Uterus (tissue), 4 donors: ENCODE results near the gene PRORP. TPM values are rescaled to one million over a fixed set of nuclear protein-coding genes. Genes with fewer than 3 reads are reported as not detected.
A peak's percentile ranks its signal among the peaks of the same experiment; 100 is the strongest.

Experiments
- DNase-seq, 2 donors: peaks; one replicate each; pipeline ENCODE4 v3.0.0-alpha.2; 2019 to 2020
- H3K27ac ChIP-seq, 2 donors: fragments of 200-600 bp; sonication (generic); 1 replicate in 1 of 2; 2 replicates in 1 of 2; pipeline ENCODE4 v1.5.1; 2016 to 2018
- H3K27me3 ChIP-seq, 2 donors: fragments of 200-600 bp; sonication (generic); one replicate each; pipeline ENCODE4 v1.5.1; 2018 to 2019; ENCODE audit warnings: control low read depth in 1 of 2
- H3K36me3 ChIP-seq, 2 donors: fragments of 200-600 bp; sonication (generic); one replicate each; pipeline ENCODE4 v1.5.1; 2019; ENCODE audit warnings: control low read depth in 1 of 2
- H3K4me1 ChIP-seq, 2 donors: fragments of 200-600 bp; sonication (generic); one replicate each; pipeline ENCODE4 v1.5.1; 2018 to 2019; ENCODE audit warnings: control low read depth in 1 of 2
- H3K4me3 ChIP-seq, 2 donors: fragments of 200-600 bp; sonication (generic); 1 replicate in 1 of 2; 2 replicates in 1 of 2; pipeline ENCODE4 v1.5.1; 2018 to 2019; ENCODE audit warnings: mild to moderate bottlenecking in 1 of 2
- H3K9me3 ChIP-seq, 2 donors: fragments of 200-600 bp; sonication (generic); one replicate each; pipeline ENCODE4 v1.5.1; 2019; ENCODE audit warnings: control low read depth in 1 of 2
- POLR2A ChIP-seq, 2 donors: fragments of 450-650 bp; IDR thresholded peaks; one replicate each; pipeline ENCODE4 v1.6.1; 2016; ENCODE audit warnings: antibody characterized with exemption in 2 of 2, mild to moderate bottlenecking in 1 of 2, moderate library complexity in 1 of 2
- intact Hi-C: fragments of 100-400 bp; cut with DNase I; formaldehyde crosslinking; loops from one replicate; pipeline ENCODE4 v1.15.1; 2023; ENCODE audit warnings: low total_unique reads
- total RNA-seq, 4 donors: library from RNA; depleted of rRNA in 3 of 4; stranded (reverse); fragments of >200 nt in 3 of 4; gene quantifications; one replicate each; pipeline versions ENCODE4 v1.1.0 to v1.2.4, GENCODE V29; 2014 to 2023
- TF ChIP-seq, protein P1 (sequence below), 4 experiments: fragments of 200-600 bp in 2 of 4; fragments of 450-650 bp in 2 of 4; sonication (generic) in 2 of 4; IDR thresholded peaks; one replicate each; pipeline ENCODE4 v1.5.1; 2016 to 2019; ENCODE audit warnings: antibody characterized with exemption in 4 of 4, mild to moderate bottlenecking in 2 of 4, moderate library complexity in 1 of 4
- donor health status: DM: yes; HTN: yes; CAD: no.

The PRORP gene
- total RNA-seq = 10 to 100 TPM in 3 of 4 donors, 1 to 10 TPM in 1; 5.0 to 57.1 (median 23.4) TPM

DNA sequence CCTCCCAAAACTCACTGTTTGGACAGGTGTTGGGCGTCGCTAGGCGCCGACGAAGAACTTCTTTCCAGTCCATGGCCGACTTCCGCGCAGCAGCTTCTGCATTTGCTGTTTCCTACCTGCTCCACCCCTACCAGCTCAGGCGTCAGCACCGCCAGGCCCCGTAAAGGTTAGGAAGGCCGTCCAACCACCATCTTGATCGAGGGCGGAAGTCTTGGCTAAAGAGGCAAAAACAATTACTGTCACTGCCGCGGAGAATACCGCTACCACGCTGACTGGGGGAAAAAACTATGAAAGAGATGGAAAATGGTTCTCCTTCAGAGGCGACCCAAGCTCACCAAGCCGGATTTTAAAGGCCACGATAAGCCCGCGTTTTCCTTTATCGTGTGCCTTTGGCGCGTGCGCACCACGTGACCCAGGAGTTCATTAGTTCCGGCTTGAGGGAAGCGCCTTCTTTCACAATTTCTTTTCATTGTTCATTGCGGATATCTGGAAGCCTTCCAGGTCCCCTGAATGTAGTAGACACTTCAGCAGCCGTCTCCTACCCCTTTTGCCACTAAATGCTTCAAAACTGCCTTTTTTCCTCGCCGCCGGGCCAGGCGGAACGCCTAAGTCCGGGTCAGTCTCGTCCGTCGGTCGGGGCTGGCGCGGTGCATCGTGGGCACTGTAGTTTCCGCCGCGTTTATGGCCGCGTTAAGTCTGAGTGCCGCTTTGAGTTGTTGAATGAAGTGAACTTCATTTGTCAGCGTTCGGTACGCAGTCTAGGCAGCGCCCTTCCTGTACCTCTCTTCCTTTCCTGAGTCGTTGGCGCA lies at the start of gene PRORP, which contains the start of gene PPP2R3C:
PRORP (plus strand) TSS at position 666 of the 809 bp plus-strand sequence. CDS start 694 bp downstream, outside the sequence.
PPP2R3C (minus strand) TSS at position 104 of the 809 bp plus-strand sequence; CDS start at position 73, 31 bp downstream.
- Histone ChIP-seq H3K4me3 (peak within 1 kb of the TSS; percentile 57 to 75), H3K4me1 (peaks cover 0 to 9% of the 10 kb centered on the region in 2 donors), H3K36me3 (no peaks in the 10 kb centered on the region), H3K27ac (peak within 1 kb of the TSS; percentile 94 to 96), H3K9me3 (no peaks in the 10 kb centered on the region), H3K27me3 (no peaks in the 10 kb centered on the region)
- intact Hi-C loops = no loop called here
- peak; percentile 84 to 90 for DNase-seq
- TF ChIP-seq POLR2A (IDR thresholded peaks at IDR 0.05) = peak; percentile 20 to 56
- TF ChIP-seq, protein P1, sequence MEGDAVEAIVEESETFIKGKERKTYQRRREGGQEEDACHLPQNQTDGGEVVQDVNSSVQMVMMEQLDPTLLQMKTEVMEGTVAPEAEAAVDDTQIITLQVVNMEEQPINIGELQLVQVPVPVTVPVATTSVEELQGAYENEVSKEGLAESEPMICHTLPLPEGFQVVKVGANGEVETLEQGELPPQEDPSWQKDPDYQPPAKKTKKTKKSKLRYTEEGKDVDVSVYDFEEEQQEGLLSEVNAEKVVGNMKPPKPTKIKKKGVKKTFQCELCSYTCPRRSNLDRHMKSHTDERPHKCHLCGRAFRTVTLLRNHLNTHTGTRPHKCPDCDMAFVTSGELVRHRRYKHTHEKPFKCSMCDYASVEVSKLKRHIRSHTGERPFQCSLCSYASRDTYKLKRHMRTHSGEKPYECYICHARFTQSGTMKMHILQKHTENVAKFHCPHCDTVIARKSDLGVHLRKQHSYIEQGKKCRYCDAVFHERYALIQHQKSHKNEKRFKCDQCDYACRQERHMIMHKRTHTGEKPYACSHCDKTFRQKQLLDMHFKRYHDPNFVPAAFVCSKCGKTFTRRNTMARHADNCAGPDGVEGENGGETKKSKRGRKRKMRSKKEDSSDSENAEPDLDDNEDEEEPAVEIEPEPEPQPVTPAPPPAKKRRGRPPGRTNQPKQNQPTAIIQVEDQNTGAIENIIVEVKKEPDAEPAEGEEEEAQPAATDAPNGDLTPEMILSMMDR (IDR thresholded peaks at IDR 0.05) = peak in 1 of 4 experiments; percentile 4

DNA sequence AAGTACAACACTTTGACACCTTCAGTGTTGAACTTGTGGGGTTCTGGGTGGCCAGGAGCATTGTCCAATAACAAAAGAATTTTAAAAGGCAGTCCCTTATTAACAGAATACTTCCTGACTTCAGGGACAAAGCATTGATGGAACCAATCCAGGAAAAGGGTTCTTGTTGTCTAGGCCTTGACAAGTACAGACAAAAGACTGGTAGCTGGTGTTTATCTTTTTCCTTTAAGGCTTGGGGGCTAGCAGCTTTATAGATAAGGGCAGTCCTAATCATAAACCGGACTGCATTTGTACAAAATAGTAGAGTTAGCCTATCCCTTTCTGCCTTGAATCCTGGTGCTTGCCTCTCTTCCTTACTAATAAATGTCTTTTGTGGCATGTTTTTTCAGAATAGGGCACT lies 48.9 kb upstream of the PRORP start:
- Histone ChIP-seq H3K4me1 (no peaks in the 10 kb centered on the region), H3K4me3 (no peak overlapping the region), H3K36me3 (no peaks in the 10 kb centered on the region), H3K27ac (no peak overlapping the region), H3K9me3 (no peaks in the 10 kb centered on the region), H3K27me3 (no peaks in the 10 kb centered on the region)
- intact Hi-C loops = no loop called here
- TF ChIP-seq, protein P1 (IDR thresholded peaks at IDR 0.05) = no peak
- no peak for TF ChIP-seq POLR2A (IDR thresholded peaks at IDR 0.05)
- no peak for DNase-seq

DNA sequence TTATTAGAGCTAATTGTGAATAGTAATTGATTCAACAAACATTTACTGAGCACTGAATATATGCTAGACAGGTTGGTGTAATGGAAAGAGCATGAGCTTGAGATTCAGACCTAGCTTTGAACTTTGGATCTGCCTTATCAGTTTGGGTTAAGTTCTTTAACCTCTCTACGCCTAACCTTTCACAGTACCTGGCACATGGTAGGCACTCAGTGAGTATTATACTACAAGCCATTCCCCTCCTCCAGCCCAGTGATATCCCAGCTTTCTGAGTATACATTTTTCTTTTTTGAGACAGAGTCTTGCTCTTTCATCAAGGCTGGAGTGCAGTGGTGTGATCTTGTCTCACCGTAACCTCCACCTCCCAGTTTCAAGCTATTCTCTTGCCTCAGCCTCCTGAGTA lies 44.3 kb upstream of the PRORP start:
- Histone ChIP-seq H3K27ac (no peak overlapping the region), H3K4me1 (no peaks in the 10 kb centered on the region), H3K36me3 (no peaks in the 10 kb centered on the region), H3K27me3 (no peaks in the 10 kb centered on the region), H3K4me3 (no peak overlapping the region), H3K9me3 (no peaks in the 10 kb centered on the region)
- no peak for DNase-seq
- intact Hi-C loops = no loop called here
- TF ChIP-seq POLR2A (IDR thresholded peaks at IDR 0.05) = no peak
- TF ChIP-seq, protein P1 (IDR thresholded peaks at IDR 0.05) = no peak

GRCh38 chr14:35079742-35080141 lies 42.6 kb upstream of the PRORP start:
- no peak for TF ChIP-seq POLR2A (IDR thresholded peaks at IDR 0.05)
- TF ChIP-seq, protein P1 (IDR thresholded peaks at IDR 0.05) = no peak
- H3K36me3 ChIP-seq = no peaks in the 10 kb centered on the region
- DNase-seq = no peak
- no peaks in the 10 kb centered on the region for H3K4me1 ChIP-seq
- intact Hi-C loops = no loop called here
- no peak overlapping the region for H3K4me3 ChIP-seq
- no peak overlapping the region for H3K27ac ChIP-seq
- no peaks in the 10 kb centered on the region for H3K27me3 ChIP-seq
- no peaks in the 10 kb centered on the region for H3K9me3 ChIP-seq

- Histone ChIP-seq H3K27ac (no peak overlapping the region), H3K36me3 (no peaks in the 10 kb centered on the region), H3K4me1 (no peaks in the 10 kb centered on the region), H3K9me3 (no peaks in the 10 kb centered on the region), H3K27me3 (no peaks in the 10 kb centered on the region), H3K4me3 (no peak overlapping the region)
- DNase-seq = no peak
- intact Hi-C loops = no loop called here
- TF ChIP-seq POLR2A (IDR thresholded peaks at IDR 0.05) = no peak
- TF ChIP-seq, protein P1 (IDR thresholded peaks at IDR 0.05) = no peak
These were observed 38.7 kb upstream of the PRORP start for GRCh38 chr14:35083530-35084150.
